K562 (cell line): ENCODE data around the gene THSD8. TPM values are rescaled to one million over a fixed set of nuclear protein-coding genes. Genes with fewer than 3 reads are reported as not detected.

Experiments used
- ATAC-seq: fragments of 200-7000 bp; cut with Tn5 transposase; 3 replicates; pipeline ENCODE4 v1.9.1; 2020; ENCODE audit warnings: moderate library complexity
- BruUV-seq: library from RNA; stranded (reverse); fragments of 400-500 nt; replicated peaks from 2 replicates; lab custom pipeline; 2021; lab: Mats Ljungman, UMichigan
- CTCF ChIA-PET: fragments of 300-600 bp; formaldehyde crosslinking; extraction: SDS; loops from one replicate; lab custom pipeline; 2021; ENCODE audit warnings: low intra/inter-chr PET ratio; lab: Yijun Ruan, JAX
- POLR2A ChIA-PET: fragments of 300-600, 350-650 bp; sonication (Branson Sonifier 250); formaldehyde crosslinking; extraction: SDS; loops from one replicate; lab custom pipeline; 2021; ENCODE audit warnings: antibody characterized with exemption, inconsistent platforms; lab: Yijun Ruan, JAX
- DNase-seq, 4 experiments: peaks; one replicate each; pipeline versions ENCODE4 v3.0.0 to v3.0.0-alpha.2; 2011 to 2018; ENCODE audit warnings: low spot score in 3 of 4, mixed read lengths in 3 of 4; ENCODE audit errors: extremely low read depth in 1 of 4
- FAIRE-seq: peaks from 2 replicates; lab custom pipeline; 2011; peaks lifted over from hg19 to GRCh38; lab: Jason Lieb, UNC
- H2AFZ ChIP-seq: 2 replicates; pipeline ENCODE4 v1.6.0; 2011; ENCODE audit warnings: low read depth, low read length, control low read depth, inconsistent platforms
- H3K27ac ChIP-seq: fragments of 200-600 bp; 3 replicates; pipeline ENCODE4 v1.8.0; 2011; ENCODE audit warnings: low read depth, mild to moderate bottlenecking, control low read depth, inconsistent platforms, low read length, moderate library complexity, mixed read lengths; ENCODE audit errors: extremely low read depth
- H3K27me3 ChIP-seq, 2 experiments: fragments of 300-600 bp in 1 of 2; 2 replicates in 1 of 2; 3 replicates in 1 of 2; pipeline versions ENCODE4 v1.6.0 to v1.8.0; 2011; ENCODE audit warnings: inconsistent platforms in 2 of 2, low read length in 2 of 2, mild to moderate bottlenecking in 1 of 2, mixed read lengths in 1 of 2, moderate library complexity in 1 of 2; ENCODE audit not compliant: control insufficient read depth in 2 of 2, insufficient read depth in 2 of 2
- H3K36me3 ChIP-seq: fragments of 300-600 bp; 3 replicates; pipeline ENCODE4 v1.8.0; 2011; ENCODE audit warnings: mild to moderate bottlenecking, low read length, inconsistent platforms; ENCODE audit not compliant: control insufficient read depth, insufficient read depth
- H3K4me1 ChIP-seq, 2 experiments: fragments of 200-600 bp in 1 of 2; replicated peaks in 1 of 2; 2 replicates in 1 of 2; 3 replicates in 1 of 2; pipeline versions ENCODE4 v1.5.1 to v1.8.0; 2011; ENCODE audit warnings: inconsistent platforms in 2 of 2, low read length in 2 of 2, mild to moderate bottlenecking in 1 of 2, mixed read lengths in 1 of 2, moderate library complexity in 1 of 2; ENCODE audit not compliant: control insufficient read depth in 2 of 2, insufficient read depth in 2 of 2
- H3K4me2 ChIP-seq: 2 replicates; pipeline ENCODE4 v1.6.1; 2011; ENCODE audit warnings: low read length, control low read depth, inconsistent platforms, mixed read lengths; ENCODE audit not compliant: insufficient read depth
- H3K4me3 ChIP-seq: fragments of 200-600 bp; sonication (generic), shearing (Covaris generic); 2 replicates; pipeline ENCODE4 v1.5.1; 2016; ENCODE audit warnings: control low read depth, inconsistent platforms
- H3K79me2 ChIP-seq: fragments of 200-600 bp; 3 replicates; pipeline ENCODE4 v1.8.0; 2011; ENCODE audit warnings: low read length, inconsistent platforms; ENCODE audit not compliant: control insufficient read depth, insufficient read depth
- H3K9ac ChIP-seq, 2 experiments: 2 replicates each; pipeline versions ENCODE4 v1.6.0 to v1.6.1; 2011; ENCODE audit warnings: low read depth in 2 of 2, low read length in 2 of 2, control low read depth in 1 of 2, inconsistent platforms in 1 of 2, mild to moderate bottlenecking in 1 of 2, mixed read lengths in 1 of 2; ENCODE audit not compliant: insufficient read depth in 1 of 2
- H3K9me1 ChIP-seq: one replicate; pipeline ENCODE4 v1.6.0; 2011; ENCODE audit warnings: inconsistent platforms, mild to moderate bottlenecking, low read length, moderate library complexity; ENCODE audit not compliant: control insufficient read depth, insufficient read depth
- H3K9me3 ChIP-seq: replicated peaks from 2 replicates; pipeline ENCODE4 v1.5.1; 2011; ENCODE audit warnings: low read depth, low read length, inconsistent platforms; ENCODE audit not compliant: control insufficient read depth, insufficient read depth
- H4K20me1 ChIP-seq: replicated peaks from 2 replicates; pipeline ENCODE4 v1.6.1; 2011; ENCODE audit warnings: low read length, inconsistent platforms, mixed read lengths; ENCODE audit not compliant: control insufficient read depth, insufficient read depth
- CSDE1 ChIP-seq, 2 experiments: fragments of 450-650 bp; IDR thresholded peaks; 2 replicates each; pipeline ENCODE4 v1.6.1; 2016; ENCODE audit warnings: mild to moderate bottlenecking in 1 of 2
- DMBX1 ChIP-seq: fragments of 250-450 bp; sonication (Bioruptor Pico); IDR thresholded peaks from 2 replicates; pipeline ENCODE4 v1.8.0; 2022; ENCODE audit warnings: inconsistent platforms, mild to moderate bottlenecking, moderate library complexity, borderline replicate concordance
- E2F8 ChIP-seq: fragments of 450-650 bp; IDR thresholded peaks from 2 replicates; pipeline ENCODE4 v1.7.1; 2018; ENCODE audit warnings: mild to moderate bottlenecking, low read depth; ENCODE audit not compliant: partially characterized antibody
- FOXK1 ChIP-seq: sonication (generic); formaldehyde crosslinking; IDR thresholded peaks from 2 replicates; pipeline ENCODE4 v1.8.0; 2022; ENCODE audit warnings: missing genetic modification reagents, mild to moderate bottlenecking, borderline replicate concordance
- HOMEZ ChIP-seq: fragments of 250-450 bp; sonication (Bioruptor Pico); IDR thresholded peaks from 2 replicates; pipeline ENCODE4 v1.4.0; 2020; ENCODE audit warnings: mild to moderate bottlenecking, moderate library complexity
- KDM1A ChIP-seq, 2 experiments: fragments of 450-650 bp; IDR thresholded peaks; 2 replicates each; pipeline ENCODE4 v1.6.1; 2016; ENCODE audit warnings: mild to moderate bottlenecking in 2 of 2
- KLF16 ChIP-seq: IDR thresholded peaks from 2 replicates; pipeline ENCODE4 v1.6.1; 2016; ENCODE audit warnings: antibody characterized with exemption
- MEF2A ChIP-seq: IDR thresholded peaks from 2 replicates; pipeline ENCODE4 v1.6.1; 2011; ENCODE audit warnings: low read depth, mild to moderate bottlenecking, low read length, moderate library complexity; ENCODE audit not compliant: control insufficient read depth
- OTX1 ChIP-seq: fragments of 450-650 bp; formaldehyde crosslinking; IDR thresholded peaks from 2 replicates; pipeline ENCODE4 v1.4.0; 2022; ENCODE audit warnings: mild to moderate bottlenecking
- POLR2AphosphoS5 ChIP-seq: IDR thresholded peaks from 2 replicates; pipeline ENCODE4 v1.6.1; 2011; ENCODE audit warnings: mild to moderate bottlenecking, low read depth, low read length, moderate library complexity; ENCODE audit not compliant: control insufficient read depth, insufficient read depth
- PTRF ChIP-seq: fragments of 450-650 bp; IDR thresholded peaks from 2 replicates; pipeline ENCODE4 v1.6.1; 2016; ENCODE audit warnings: mild to moderate bottlenecking, missing genetic modification characterization, missing compliant biosample characterization
- RBM39 ChIP-seq: fragments of 200-400 bp; formaldehyde crosslinking; optimal IDR thresholded peaks from 2 replicates; pipeline ENCODE3; 2018; ENCODE audit warnings: low read depth, low read length
- THRB ChIP-seq: fragments of 450-650 bp; formaldehyde crosslinking; conservative IDR thresholded peaks from 2 replicates; pipeline ENCODE4 v1.4.0; 2022; ENCODE audit warnings: mild to moderate bottlenecking, missing genetic modification characterization
- ZNF583 ChIP-seq: fragments of 250-450 bp; sonication (Bioruptor Pico); IDR thresholded peaks from 2 replicates; pipeline ENCODE4 v1.4.0; 2020
- WGBS: fragments of 100-300 bp; shearing (Covaris generic); methylation state at CpG from one replicate; pipeline ENCODE4 v1.1.6; 2016; ENCODE audit warnings: low coverage, mixed read lengths; ENCODE audit not compliant: insufficient coverage; ENCODE audit errors: missing lambda C conversion rate; 5-methylcytosine and 5-hydroxymethylcytosine counted together
- in situ Hi-C: fragments of 300-500 bp; cut with MboI; formaldehyde crosslinking; loops from 4 replicates; pipeline ENCODE4 v1.15.0; 2018; ENCODE audit warnings: inconsistent platforms, mixed read lengths
- intact Hi-C: fragments of 100-400 bp; cut with micrococcal nuclease; formaldehyde crosslinking; loops from 2 replicates; pipeline ENCODE4 v1.14.2; 2022
- polyA plus RNA-seq, 8 experiments: library from polyadenylated mRNA; depleted of rRNA in 4 of 8; stranded (reverse) in 5 of 8; unstranded in 3 of 8; fragments of >200 nt; fragmentation: Nextera tagmentation in 2 of 8; fragmentation: Illumina TruSeq in 1 of 8; extraction: Ambion mirVana in 2 of 8; extraction: Trizol in 1 of 8; gene quantifications; 2 replicates each; pipeline versions ENCODE4 v1.2.1 to v1.2.3, GENCODE V29; 2011 to 2014; ENCODE audit warnings: inconsistent platforms in 1 of 8, missing spikeins in 1 of 8
- total RNA-seq, 7 experiments: library from RNA; depleted of rRNA in 6 of 7; stranded (reverse); fragments of >200 nt in 6 of 7; fragmentation: Illumina TruSeq in 2 of 7; extraction: Trizol in 2 of 7; gene quantifications; 2 replicates each; pipeline versions ENCODE4 v1.2.1 to v1.2.3, GENCODE V29; 2011 to 2021; ENCODE audit warnings: low replicate concordance in 1 of 7
- TF ChIP-seq, protein P1 (sequence below): sonication (generic); formaldehyde crosslinking; IDR thresholded peaks from 2 replicates; pipeline ENCODE4 v1.9.0; 2022; ENCODE audit warnings: mild to moderate bottlenecking, missing genetic modification reagents

THSD8 gene
- total and polyA plus RNA-seq, 9 of the 15 experiments (the other 6 are each of a cell fraction or from before 2014, with no cell fraction given): 8.4 to 42.4 (median 19.9) TPM; not detected in 2

DNA sequence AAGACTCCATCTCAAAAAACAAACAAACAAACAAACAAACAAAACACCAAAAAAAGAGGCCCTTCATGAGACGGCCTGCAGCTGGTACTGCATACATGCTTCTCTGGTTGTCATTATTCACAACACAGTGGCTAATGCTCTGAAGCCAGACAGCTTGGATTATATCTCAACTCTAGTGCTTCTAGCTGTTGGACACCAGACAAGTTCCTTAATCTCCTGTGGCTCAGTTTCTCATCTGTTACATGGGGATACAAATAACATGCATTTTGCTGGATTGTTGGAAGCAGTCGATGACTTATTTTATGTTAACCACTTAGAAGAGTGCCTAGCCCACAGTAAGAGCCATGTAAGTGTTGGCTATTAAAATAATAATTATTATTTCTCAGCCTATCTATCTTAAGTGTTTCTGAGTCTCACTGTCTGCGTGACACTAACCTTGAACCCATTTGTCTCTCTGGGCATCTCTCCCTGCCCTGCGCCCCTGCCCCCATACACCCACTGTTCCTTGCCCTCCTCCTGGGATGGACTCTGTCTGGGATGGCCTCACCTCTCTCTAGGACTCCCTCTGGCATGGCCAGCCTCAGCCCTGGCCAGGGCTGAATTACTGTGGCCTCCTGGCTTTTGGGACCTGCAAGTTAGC lies 13.7 kb upstream of the THSD8 start:
- Histone ChIP-seq H3K27ac (peak overlapping the region; percentile 89), H3K4me2 (peak overlapping the region; percentile 82), H3K9me3 (no peaks in the 10 kb centered on the region), H4K20me1 (peaks cover 13% of the 10 kb centered on the region; the same call in 1 of the 2 replicates), H3K4me1 (peaks cover 65 to 88% of the 10 kb centered on the region in 2 experiments), H2AFZ (peak overlapping the region; percentile 76), H3K4me3 (peak overlapping the region; percentile 83; the same call in 1 of the 2 replicates), H3K27me3 (no peaks in the 10 kb centered on the region), H3K9ac (peak overlapping the region; percentile 73 to 87), H3K36me3 (no peaks in the 10 kb centered on the region), H3K79me2 (peaks cover 30% of the 10 kb centered on the region), H3K9me1 (no peaks in the 10 kb centered on the region)
- WGBS: 36% methylated on average over 4 of the region's 4 CpGs
- CTCF ChIA-PET: interaction anchor here (1.6 kb wide), 1 partner anchor 13 kb away, joined by 5 read pairs; the partner anchor contains the start of gene HOOK2
- BruUV-seq: no TSS peak
- DNase-seq (peak in 1 of 4 experiments; percentile 55), FAIRE-seq (peak; percentile 65), ATAC-seq (no peak)
- POLR2A ChIA-PET: interaction anchor here (0.6 to 2.3 kb wide), 8 partner anchors 10 to 606 kb away, joined by 3 to 15 read pairs (median 4); no protein-coding TSS in a partner anchor
- intact Hi-C loops: no loop called here
- TF ChIP-seq CSDE1 (IDR thresholded peaks at IDR 0.05) (no peak), HOMEZ (no peak), FOXK1 (CRISPR knock-in tag) (no peak), KDM1A (IDR thresholded peaks at IDR 0.05) (no peak), MEF2A (no peak), ZNF583 (no peak), PTRF (tag) (no peak), THRB (CRISPR knock-in tag) (0 out of 2 replicates have a peak, but pooled peaks have one; percentile 20), KLF16 (no peak), DMBX1 (CRISPR knock-in tag) (peak; percentile 33; the same call in 1 of the 2 replicates), E2F8 (no peak), OTX1 (CRISPR knock-in tag) (0 out of 2 replicates have a peak, but pooled peaks have one; percentile 20), RBM39 (no peak), POLR2AphosphoS5 (no peak)
- TF ChIP-seq, protein P1, sequence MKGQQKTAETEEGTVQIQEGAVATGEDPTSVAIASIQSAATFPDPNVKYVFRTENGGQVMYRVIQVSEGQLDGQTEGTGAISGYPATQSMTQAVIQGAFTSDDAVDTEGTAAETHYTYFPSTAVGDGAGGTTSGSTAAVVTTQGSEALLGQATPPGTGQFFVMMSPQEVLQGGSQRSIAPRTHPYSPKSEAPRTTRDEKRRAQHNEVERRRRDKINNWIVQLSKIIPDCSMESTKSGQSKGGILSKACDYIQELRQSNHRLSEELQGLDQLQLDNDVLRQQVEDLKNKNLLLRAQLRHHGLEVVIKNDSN: 0 out of 2 replicates have a peak, but pooled peaks have one; percentile 18
- in situ Hi-C loops: no loop called here
